ENCODE results near the gene GTSE1. TPM values are rescaled to one million over a fixed set of nuclear protein-coding genes. Genes with fewer than 3 reads are reported as not detected.

The GTSE1 gene
- total RNA-seq, 1 experiment from 2014 or later: 42.6 TPM

DNA sequence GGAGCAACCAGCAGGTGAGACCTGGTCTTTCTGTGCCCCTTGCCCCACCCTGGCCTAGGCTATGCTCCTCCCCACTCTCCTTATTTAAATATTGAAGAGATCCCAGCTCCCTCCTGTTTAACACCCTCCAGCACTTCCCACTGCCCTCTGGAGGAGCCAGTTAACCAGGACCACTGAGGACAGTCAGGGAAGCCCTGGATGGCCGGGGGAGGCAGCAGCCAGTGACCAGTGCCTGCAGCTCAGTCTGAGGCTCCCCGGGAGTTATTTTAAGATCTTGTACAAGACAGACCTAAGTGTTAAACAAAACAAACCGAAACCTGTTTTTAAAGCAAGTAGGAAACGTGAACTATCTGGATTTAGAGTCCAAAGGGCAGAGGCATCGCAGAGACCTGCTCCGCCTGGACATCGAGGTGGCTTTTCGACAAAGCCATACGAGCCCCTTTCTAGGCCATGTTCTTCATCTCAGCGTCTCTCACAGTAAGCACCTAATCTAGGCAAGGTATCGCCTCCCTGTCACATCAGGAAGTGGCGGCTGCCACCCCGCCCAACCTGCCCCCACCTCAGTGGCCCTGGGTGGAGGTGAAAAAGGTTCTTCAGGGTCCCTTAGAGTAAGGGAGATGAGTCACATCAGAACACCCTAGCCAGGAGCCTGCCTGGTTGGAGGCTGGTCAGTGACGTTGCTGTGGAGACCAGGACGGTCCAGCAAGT, 74.1 kb downstream of the GTSE1 start:
- no peak overlapping the region for H2BK20ac ChIP-seq (ENCODE audit: low read depth, low read length, poor library complexity, severe bottlenecking)
- H3K27ac Mint-ChIP-seq: peak overlapping the region in 1 of 3 experiments; percentile 53; a peak in 1 of 7 replicates
- no peak overlapping the region for H3K23ac ChIP-seq (ENCODE audit: insufficient read length, low read depth, low read length)
- H2AK5ac ChIP-seq (ENCODE audit: insufficient read length, low read length): no peak overlapping the region
- H3K79me2 ChIP-seq (ENCODE audit: insufficient read depth, low read length): no peaks in the 10 kb centered on the region
- no peak overlapping the region for H3K18ac ChIP-seq (ENCODE audit: insufficient read length, low read depth, low read length)
- no peak overlapping the region for H3K4me2 ChIP-seq (ENCODE audit: insufficient read depth, insufficient read length, low read length)
- H3T11ph ChIP-seq (ENCODE audit: low read length): no peak overlapping the region
- no peak overlapping the region for H2BK5ac ChIP-seq (ENCODE audit: insufficient read length, low read length)
- H2BK12ac ChIP-seq (ENCODE audit: insufficient read length, low read depth, low read length): no peak overlapping the region
- no peaks in the 10 kb centered on the region for H4K20me1 ChIP-seq (ENCODE audit: control insufficient read depth, insufficient read depth, insufficient read length)
- no peaks in the 10 kb centered on the region for H3K23me2 ChIP-seq (ENCODE audit: insufficient read length, low read depth, low read length, poor library complexity, severe bottlenecking)
- no peak overlapping the region for H2BK120ac ChIP-seq (ENCODE audit: low read depth, low read length, poor library complexity, severe bottlenecking)
- H3K4me1 ChIP-seq (ENCODE audit: insufficient read depth, low read length): no peaks in the 10 kb centered on the region
- no peak for DNase-seq
- TF ChIP-seq, protein P1, sequence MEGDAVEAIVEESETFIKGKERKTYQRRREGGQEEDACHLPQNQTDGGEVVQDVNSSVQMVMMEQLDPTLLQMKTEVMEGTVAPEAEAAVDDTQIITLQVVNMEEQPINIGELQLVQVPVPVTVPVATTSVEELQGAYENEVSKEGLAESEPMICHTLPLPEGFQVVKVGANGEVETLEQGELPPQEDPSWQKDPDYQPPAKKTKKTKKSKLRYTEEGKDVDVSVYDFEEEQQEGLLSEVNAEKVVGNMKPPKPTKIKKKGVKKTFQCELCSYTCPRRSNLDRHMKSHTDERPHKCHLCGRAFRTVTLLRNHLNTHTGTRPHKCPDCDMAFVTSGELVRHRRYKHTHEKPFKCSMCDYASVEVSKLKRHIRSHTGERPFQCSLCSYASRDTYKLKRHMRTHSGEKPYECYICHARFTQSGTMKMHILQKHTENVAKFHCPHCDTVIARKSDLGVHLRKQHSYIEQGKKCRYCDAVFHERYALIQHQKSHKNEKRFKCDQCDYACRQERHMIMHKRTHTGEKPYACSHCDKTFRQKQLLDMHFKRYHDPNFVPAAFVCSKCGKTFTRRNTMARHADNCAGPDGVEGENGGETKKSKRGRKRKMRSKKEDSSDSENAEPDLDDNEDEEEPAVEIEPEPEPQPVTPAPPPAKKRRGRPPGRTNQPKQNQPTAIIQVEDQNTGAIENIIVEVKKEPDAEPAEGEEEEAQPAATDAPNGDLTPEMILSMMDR (conservative IDR thresholded peaks at IDR 0.05): no peak
- no peak overlapping the region for H4K91ac ChIP-seq (ENCODE audit: insufficient read length, low read depth, low read length)
- H4K5ac ChIP-seq (ENCODE audit: insufficient read length, low read depth, low read length): no peak overlapping the region
- no peak overlapping the region for H3K4me3 Mint-ChIP-seq
- no peaks in the 10 kb centered on the region for H3K9me3 ChIP-seq (ENCODE audit: control insufficient read depth, low read depth, low read length)
- no peak overlapping the region for H3K4ac ChIP-seq (ENCODE audit: low read depth, low read length)
- no CpG with 5 or more reads among the region's 15 CpGs for WGBS (ENCODE audit: extremely low coverage, insufficient read length, low lambda C conversion rate)
- H3K56ac ChIP-seq (ENCODE audit: insufficient read length, low read depth, low read length): no peak overlapping the region
- no peaks in the 10 kb centered on the region for H3K27me3 Mint-ChIP-seq (ENCODE audit: low read depth)
- no peaks in the 10 kb centered on the region for H3K27me3 ChIP-seq (ENCODE audit: insufficient read depth, low read length)
- H3K14ac ChIP-seq (ENCODE audit: insufficient read depth, low read length): no peak overlapping the region
- no peaks in the 10 kb centered on the region for H3K79me1 ChIP-seq (ENCODE audit: insufficient read depth, low read depth, low read length, poor library complexity, severe bottlenecking)
- no peak overlapping the region for H2AFZ ChIP-seq (ENCODE audit: low read length)
- H4K8ac ChIP-seq (replicated peaks; ENCODE audit: insufficient read length, low read depth, low read length): no peak overlapping the region
- no peak overlapping the region for H3K9ac ChIP-seq (ENCODE audit: extremely low read depth, insufficient read length, low read length)
- H3K4me1 Mint-ChIP-seq: peaks cover 15 to 16% of the 10 kb centered on the region in 2 experiments
- H3K36me3 Mint-ChIP-seq (ENCODE audit: insufficient read depth in 1 of 3, low read depth in 3 of 3): peaks cover 3 to 13% (median 12%) of the 10 kb centered on the region in 3 experiments; a peak in 5 of 7 replicates
- no peak overlapping the region for H3K27ac ChIP-seq (ENCODE audit: insufficient read length, low read depth, low read length)
- H2BK15ac ChIP-seq (ENCODE audit: low read depth, low read length): no peak overlapping the region
- H3K9me3 Mint-ChIP-seq: peaks cover 2 to 4% of the 10 kb centered on the region in 2 experiments; a peak in 1 of 5 replicates

Measured in H9 (cell line).